ENCODE measurements around the gene VIPR2.

VIPR2 gene

GRCh38 chr7:159119851-159120539 lies 24.7 kb downstream of the VIPR2 start:
- no peak for DNase-seq (ENCODE audit: low read depth in 2 of 2)

- no peak for DNase-seq (ENCODE audit: low read depth in 2 of 2)
These were observed 25.5 kb downstream of the VIPR2 start for GRCh38 chr7:159119026-159119741.

DNA sequence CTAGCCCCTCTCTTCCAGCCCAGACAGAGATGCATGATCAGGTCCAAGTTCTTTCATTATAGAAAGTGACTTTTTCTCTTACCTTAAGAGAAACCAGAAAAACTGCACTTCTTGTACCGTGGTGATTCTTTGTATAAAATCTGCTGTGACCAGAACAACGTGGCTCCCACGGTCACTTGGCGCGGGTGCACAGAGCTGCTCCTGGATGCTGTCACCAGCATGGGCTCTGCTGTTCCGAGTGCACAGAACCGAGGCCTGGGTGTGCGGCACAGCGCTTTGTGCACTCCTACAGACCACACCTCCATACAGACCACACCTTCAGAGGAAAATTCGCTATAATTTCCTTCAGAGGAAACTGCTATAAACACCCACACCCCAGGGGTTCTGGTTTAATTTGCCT lies 26.0 kb downstream of the VIPR2 start:
- no peak for DNase-seq (ENCODE audit: low read depth in 2 of 2)

DNA sequence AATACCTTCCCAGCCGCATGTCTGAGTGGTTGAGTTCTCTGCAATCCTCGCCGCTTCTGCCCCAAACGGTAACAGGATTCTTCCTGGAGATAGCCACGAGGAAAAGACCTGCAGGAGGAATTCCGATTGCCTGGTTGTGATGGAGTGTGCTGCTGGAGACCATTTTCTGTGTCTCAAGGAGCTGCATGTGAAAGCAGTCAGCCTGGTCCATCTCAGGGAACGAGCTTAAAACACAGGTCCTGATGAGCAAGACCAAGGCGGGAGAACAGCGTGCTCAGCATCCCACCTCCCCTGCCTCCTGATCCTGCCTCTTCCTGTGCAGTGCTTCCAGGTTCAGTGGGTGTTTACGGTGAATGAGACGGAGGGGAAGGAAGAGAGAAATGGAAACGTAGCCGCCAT lies 26.5 kb downstream of the VIPR2 start:
- DNase-seq (ENCODE audit: low read depth in 2 of 2), result no peak

GRCh38 chr7:159117366-159118196 lies 27.1 kb downstream of the VIPR2 start:
- DNase-seq (ENCODE audit: low read depth in 2 of 2), result no peak

DNA sequence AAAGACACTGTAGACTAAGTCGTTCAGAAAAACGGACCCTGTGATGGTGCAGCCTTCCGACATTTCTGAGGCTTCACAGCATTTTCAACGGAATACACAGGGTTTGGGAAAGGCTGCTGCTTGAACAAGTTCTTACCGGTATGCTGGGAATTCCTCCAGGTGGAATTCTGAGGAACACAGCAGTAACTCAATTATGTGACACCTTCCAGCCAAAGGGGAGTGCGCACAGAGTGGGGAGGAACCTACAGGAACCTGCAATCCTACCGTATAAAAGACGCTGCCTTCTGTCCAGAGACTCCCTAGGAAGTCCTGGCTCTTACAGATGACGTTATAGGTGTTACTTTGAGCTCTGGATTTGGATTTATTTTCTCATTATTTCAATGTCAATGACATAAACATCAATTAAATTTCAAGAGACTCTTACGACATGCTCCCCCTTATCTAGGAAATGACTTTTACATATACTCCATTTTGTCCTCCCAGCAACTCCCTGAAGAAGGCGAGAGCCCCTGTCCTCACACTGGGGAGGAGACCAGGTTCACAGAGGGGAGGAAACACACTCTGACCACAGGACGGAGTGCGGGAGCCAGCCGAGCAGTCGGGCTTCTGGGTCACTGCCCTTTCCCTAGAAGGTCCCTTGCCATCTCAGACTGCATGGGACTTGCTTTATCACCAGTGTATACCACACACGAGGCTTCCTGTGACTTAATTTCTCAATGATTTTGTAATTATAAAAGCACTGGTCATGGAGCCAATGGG lies 27.9 kb downstream of the VIPR2 start:
- no peak for DNase-seq (ENCODE audit: low read depth in 2 of 2)

DNA sequence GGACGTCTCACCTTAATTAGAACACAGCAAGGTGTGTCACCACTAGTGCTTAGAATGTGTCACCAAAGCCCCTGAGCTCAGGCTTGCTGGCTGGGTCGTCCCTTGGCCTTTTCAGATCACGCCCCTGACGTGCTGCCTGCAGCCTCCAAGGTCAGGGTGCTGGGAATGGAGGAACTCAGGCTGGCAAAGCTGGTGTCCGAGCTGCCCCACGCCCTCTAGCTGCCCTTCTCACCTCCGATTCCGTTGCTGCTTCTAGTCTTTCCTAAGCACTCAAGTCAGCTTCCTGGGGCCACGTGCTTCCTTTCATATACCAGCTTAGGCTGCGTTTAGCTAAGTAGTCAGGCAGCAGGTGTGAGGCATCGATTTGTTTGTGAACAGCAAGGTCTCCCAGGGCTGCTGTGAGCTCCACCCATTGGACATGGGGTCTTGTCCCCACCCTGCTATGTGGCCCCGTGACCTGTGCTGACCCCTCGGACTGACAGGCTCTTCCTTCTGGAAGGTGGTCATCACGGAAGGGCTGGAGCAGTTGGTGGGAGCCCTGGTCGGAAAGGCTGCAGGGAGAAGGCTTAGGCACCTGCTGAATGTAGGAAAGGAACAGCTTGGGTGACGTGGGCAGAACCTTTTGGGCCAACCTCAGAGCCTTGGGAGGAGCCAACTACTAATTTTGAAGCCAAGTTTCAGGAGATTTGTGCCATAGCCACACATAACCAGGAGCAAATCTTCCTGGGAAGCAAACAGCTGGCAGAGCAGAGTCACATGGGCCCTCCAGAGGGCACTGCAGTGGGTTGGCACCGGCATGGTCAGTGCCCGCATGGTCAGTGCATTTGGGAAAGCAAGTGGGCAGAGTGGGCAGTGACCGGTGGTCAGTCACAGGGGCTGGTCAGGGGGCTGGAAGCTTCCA lies 28.8 kb downstream of the VIPR2 start:
- no peak for DNase-seq (ENCODE audit: low read depth in 2 of 2)

DNA sequence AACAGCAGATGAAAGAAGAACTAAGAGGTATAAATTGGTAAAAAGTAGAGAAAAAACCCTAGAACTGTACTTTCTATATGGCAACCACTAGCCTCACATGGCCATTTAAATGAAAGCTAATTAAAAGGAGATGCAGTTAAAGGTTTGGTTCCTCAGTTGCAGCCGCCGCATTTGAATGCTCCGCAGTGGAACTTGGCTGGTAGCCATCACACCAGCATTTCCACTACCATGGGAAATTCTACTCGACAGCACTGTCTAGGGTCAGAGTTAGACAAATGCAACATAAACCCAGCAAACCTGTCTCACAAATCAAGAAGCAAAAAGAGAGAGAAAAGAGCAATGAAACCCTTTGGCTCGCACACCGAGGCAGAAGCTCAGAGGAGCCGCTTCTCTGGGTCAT lies 29.7 kb downstream of the VIPR2 start:
- DNase-seq (ENCODE audit: low read depth in 2 of 2), result no peak

- DNase-seq (ENCODE audit: low read depth in 2 of 2), result no peak
These were observed 30.6 kb downstream of the VIPR2 start for GRCh38 chr7:159114096-159114495.

DNA sequence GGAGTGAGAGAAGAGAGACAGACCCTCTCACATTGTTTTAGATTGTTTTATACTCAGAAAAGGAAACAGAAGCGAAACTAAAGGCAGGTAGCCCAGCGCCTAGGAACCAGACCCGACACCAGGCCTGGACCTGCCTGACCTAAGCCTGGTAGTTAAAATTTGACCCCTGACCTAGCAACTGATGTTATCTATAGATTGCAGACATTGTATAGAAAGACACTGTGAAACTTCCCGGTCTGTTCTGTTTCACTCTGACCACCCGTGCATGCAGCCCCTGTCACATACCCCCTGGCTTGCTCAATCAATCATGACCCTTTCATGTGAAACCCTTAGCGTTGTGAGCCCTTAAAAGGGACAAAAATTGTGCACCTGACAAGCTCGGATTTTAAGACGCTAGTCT lies 31.6 kb downstream of the VIPR2 start:
- no peak for DNase-seq (ENCODE audit: low read depth in 2 of 2)

- no peak for DNase-seq (ENCODE audit: low read depth in 2 of 2)
These were observed 32.3 kb downstream of the VIPR2 start for GRCh38 chr7:159112136-159113011.

- no peak for DNase-seq (ENCODE audit: low read depth in 2 of 2)
These were observed 35.0 kb downstream of the VIPR2 start for GRCh38 chr7:159109653-159110035.

DNA sequence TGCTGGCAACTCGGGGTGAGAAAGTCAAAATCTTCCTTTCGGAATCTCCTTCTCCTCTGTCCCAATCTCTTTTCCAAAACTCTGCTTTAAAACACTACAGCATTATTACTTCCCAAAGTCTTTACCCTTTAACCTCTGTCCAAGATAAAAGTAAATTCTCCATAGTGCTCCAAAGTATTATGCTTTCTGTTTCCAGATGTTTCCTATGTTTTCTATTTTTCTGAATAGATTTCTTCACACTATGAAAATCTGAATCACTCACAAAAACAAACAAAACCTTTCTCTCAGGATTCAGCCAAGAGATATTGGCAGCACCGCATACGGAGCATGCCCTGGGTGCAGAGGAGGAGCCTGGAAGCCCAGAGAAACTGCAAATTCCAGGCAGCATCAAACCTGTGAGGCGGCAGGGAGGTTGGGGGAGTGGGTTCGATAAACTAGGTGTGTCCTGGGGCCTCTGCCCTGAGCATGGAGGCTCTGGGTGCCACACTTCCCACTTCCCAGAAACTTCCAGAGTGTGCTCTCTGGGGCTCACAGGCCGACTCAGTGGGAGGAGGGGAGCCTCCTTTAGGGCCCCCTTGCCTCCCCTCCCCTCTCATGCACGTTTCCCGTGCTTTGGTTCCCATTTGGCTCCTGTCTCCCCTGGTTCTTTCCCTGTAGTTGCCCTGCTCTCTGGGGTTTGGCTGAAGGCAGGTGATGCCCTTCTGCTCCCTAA lies 35.6 kb downstream of the VIPR2 start:
- DNase-seq (ENCODE audit: low read depth in 2 of 2), result no peak

- no peak for DNase-seq (ENCODE audit: low read depth in 2 of 2)
These were observed 36.2 kb downstream of the VIPR2 start for GRCh38 chr7:159108491-159108890.

DNA sequence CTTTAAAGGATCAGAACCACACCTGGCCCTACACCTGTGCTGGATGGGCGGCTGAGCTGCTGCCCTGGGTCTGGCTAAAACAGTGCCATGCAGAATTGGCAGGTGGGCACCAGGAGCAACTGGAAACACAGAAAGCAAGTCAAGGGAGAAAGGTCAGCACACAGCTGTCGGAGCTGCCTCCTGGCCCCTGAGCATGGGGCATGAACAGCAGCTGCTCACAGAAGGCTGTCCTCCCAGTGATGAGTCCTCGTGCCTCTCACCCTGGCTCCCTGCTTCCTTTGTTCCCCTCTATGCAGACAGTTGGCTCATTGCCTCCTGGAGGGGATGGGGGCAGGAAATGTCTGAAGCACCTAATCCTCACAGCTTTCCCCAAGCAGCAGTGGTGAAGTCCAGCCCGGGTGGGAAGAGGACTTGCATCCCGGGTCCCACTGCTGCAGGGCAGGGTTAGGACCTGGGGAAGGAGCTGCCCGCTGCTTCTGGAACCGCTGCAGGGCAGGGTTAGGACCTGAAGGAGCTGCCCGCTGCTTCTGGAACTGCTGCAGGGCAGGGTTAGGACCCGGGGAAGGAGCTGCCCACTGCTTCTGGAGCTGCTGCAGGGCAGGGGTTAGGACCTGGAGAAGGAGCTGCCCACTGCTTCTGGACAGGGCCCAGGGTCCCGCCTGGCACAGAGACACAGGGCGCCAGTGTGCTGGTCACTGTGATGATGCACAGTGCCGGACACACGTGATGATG lies 37.3 kb downstream of the VIPR2 start:
- no peak for DNase-seq (ENCODE audit: low read depth in 2 of 2)

DNA sequence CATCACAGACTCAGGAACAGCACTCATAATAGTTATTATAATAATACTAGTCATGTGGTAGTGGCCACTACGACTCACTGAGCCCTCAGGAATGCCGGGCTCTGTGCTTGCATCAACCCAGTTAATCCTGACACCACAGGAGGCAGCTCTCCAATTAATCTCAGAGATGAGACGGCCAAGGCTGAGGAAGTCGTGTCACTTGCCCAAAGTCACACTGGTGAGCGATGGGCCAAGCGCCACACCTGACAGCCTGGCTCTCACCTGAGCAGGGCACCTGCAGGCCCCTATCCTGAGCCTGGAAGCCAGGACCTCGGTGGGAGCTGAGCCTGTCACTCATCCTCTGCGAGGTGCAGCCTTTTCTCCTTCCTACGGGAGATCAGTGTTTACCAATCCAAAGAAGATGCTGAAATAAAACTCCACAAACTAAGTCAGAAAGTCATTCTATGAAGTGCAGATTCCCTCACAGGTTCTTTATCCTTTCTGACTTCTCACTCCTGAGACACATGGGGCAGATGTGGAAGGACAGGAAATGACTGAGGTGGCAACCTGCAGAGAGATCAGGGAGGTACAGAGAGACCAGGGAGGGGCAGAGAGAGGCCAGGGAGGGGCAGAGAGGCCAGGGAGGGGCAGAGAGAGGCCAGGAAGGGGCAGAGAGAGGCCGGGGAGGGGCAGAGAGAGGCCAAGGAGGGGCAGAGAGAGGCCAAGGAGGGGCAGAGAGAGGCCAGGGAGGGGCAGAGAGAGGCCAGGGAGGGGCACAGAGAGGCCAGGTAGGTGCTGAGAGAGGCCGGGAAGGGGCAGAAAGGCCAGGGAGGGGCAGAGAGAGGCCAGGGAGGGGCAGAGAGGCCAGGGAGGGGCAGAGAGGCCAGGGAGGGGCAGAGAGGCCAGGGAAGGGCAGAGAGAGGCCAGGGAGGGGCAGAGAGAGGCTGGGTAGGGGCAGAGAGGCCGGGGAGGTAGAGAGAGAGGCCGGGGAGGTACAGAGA lies 38.5 kb downstream of the VIPR2 start:
- DNase-seq (ENCODE audit: low read depth in 2 of 2), result no peak

DNA sequence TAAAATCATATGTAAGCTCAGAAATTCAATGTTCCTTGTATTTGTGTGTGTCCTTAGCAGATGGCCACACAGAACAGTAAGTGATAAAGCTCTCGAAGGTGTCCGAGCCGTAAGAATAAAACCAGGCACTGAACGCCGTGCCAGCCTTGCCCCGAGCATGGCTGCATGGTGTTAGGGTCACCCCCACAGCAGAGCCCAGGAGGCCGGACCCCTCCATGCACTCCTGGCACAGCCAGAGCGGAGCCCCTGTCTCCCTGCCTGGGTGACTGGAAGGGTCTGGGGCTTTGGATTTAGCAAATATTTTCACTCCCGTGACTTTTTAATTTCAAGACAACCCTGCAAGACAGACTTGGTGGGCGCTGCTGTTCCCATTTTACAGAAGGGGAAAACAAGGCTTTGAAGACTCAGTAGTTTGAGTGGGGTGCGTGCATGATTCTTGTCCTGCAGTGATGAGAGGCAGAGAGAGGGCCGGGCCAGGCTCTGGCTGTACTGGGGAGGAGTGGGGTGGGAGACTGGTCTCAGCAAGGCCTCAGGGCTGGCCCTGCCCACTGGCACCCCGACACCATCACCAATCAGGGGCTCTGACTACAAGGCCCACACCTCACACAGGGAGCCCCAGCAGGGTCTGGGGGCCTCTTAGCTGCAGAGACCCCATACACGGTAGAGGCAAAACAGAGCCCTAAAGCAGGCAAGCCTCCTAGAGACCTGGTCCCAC lies 39.4 kb downstream of the VIPR2 start:
- DNase-seq (ENCODE audit: low read depth in 2 of 2), result no peak
